Measurements from ENCODE around the gene CTSS. TPM values are rescaled to one million over a fixed set of nuclear protein-coding genes. Genes with fewer than 3 reads are reported as not detected.

The CTSS gene
- total RNA-seq, 2 experiments from 2014 or later: 38.7 to 40.6 TPM

Small RNA genes lying within 50 kb of the gene (small RNA-seq; reads per million reads assigned to genes)
- not detected for gene RNU6-1042P
- not detected for gene RNU6-1309P

Other genes with a start within 250 kb of the CTSS start
- not detected in 2 replicates for gene ADAMTSL4, start 216.4 kb downstream of the CTSS start, total RNA-seq (2014; rRNA removed; shearing (Covaris generic))
- 0.24 TPM in 1 of 2 replicates, not detected in the other for gene ADAMTSL4, start 216.4 kb downstream of the CTSS start, total RNA-seq (2022)
- gene MCL1, start 186.2 kb downstream of the CTSS start, total RNA-seq (2014; rRNA removed; shearing (Covaris generic)): 102 and 125 TPM in 2 replicates
- gene MCL1, start 186.2 kb downstream of the CTSS start, total RNA-seq (2022): 144 and 157 TPM in 2 replicates
- 97.1 and 116 TPM in 2 replicates for gene ENSA, start 136.2 kb downstream of the CTSS start, total RNA-seq (2014; rRNA removed; shearing (Covaris generic))
- gene ENSA, start 136.2 kb downstream of the CTSS start, total RNA-seq (2022): 164 and 166 TPM in 2 replicates
- 6.2 and 13.2 TPM in 2 replicates for gene GOLPH3L, start 68.6 kb downstream of the CTSS start, total RNA-seq (2014; rRNA removed; shearing (Covaris generic))
- gene GOLPH3L, start 68.6 kb downstream of the CTSS start, total RNA-seq (2022): 28.4 and 29.0 TPM in 2 replicates
- not detected in 2 replicates for gene HORMAD1, start 44.9 kb downstream of the CTSS start, total RNA-seq (2014; rRNA removed; shearing (Covaris generic))
- gene HORMAD1, start 44.9 kb downstream of the CTSS start, total RNA-seq (2022): 0.22 and 0.89 TPM in 2 replicates
- gene CTSK, start 42.5 kb upstream of the CTSS start, total RNA-seq (2014; rRNA removed; shearing (Covaris generic)): 1.6 and 1.8 TPM in 2 replicates
- 1.8 and 2.1 TPM in 2 replicates for gene CTSK, start 42.5 kb upstream of the CTSS start, total RNA-seq (2022)
- 14.1 and 21.9 TPM in 2 replicates for gene ARNT, start 110.8 kb upstream of the CTSS start, total RNA-seq (2014; rRNA removed; shearing (Covaris generic))
- gene ARNT, start 110.8 kb upstream of the CTSS start, total RNA-seq (2022): 29.7 and 32.6 TPM in 2 replicates
- not detected in 2 replicates for gene CTXND2, start 121.4 kb upstream of the CTSS start, total RNA-seq (2014; rRNA removed; shearing (Covaris generic))
- gene CTXND2, start 121.4 kb upstream of the CTSS start, total RNA-seq (2022): not detected in 2 replicates
- gene SETDB1, start 160.6 kb upstream of the CTSS start, total RNA-seq (2014; rRNA removed; shearing (Covaris generic)): 42.3 and 66.8 TPM in 2 replicates
- gene SETDB1, start 160.6 kb upstream of the CTSS start, total RNA-seq (2022): 73.6 and 81.1 TPM in 2 replicates
- 50.9 and 64.7 TPM in 2 replicates for gene CERS2, start 209.1 kb upstream of the CTSS start, total RNA-seq (2014; rRNA removed; shearing (Covaris generic))
- gene CERS2, start 209.1 kb upstream of the CTSS start, total RNA-seq (2022): 92.8 and 96.6 TPM in 2 replicates
- 0.67 and 1.1 TPM in 2 replicates for gene ANXA9, start 216.5 kb upstream of the CTSS start, total RNA-seq (2014; rRNA removed; shearing (Covaris generic))
- gene ANXA9, start 216.5 kb upstream of the CTSS start, total RNA-seq (2022): 0.39 and 0.65 TPM in 2 replicates
- 3.8 and 8.5 TPM in 2 replicates for gene MINDY1, start 241.1 kb upstream of the CTSS start, total RNA-seq (2014; rRNA removed; shearing (Covaris generic))
- gene MINDY1, start 241.1 kb upstream of the CTSS start, total RNA-seq (2022): 10.2 and 13.8 TPM in 2 replicates
- gene PRUNE1, start 242.7 kb upstream of the CTSS start, total RNA-seq (2014; rRNA removed; shearing (Covaris generic)): 15.4 and 18.8 TPM in 2 replicates
- gene PRUNE1, start 242.7 kb upstream of the CTSS start, total RNA-seq (2022): 20.4 and 20.8 TPM in 2 replicates

Data from OCI-LY7 (cell line).